ENCODE measurements around the gene EML2.
A peak's percentile ranks its signal among the peaks of the same experiment; 100 is the strongest.
"Not testable (repeated sequence)": the region's sequence is repeated elsewhere in the genome, so short reads cannot be mapped to it uniquely, and the experiment has no call there.

The EML2 gene

DNA sequence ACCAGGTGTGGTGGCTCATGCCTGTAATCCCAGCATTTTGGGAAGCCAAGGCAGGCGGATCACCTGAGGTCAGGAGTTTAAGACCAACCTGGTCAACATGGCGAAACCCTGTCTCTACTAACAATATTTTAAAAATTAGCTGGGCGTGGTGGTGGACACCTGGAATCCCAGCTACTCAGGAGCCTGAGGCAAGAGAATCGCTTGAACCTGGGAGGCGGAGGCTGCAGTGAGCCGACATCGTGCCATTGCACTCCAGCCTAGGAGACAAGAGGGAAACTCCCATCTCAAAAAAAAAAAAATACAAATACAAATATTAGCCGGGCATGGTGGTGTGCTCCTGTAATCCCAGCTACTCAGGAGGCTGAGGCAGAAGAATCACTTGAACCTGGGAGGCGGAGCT is 24.1 kb downstream of the EML2 start:
- DNase-seq: not testable (repeated sequence)

DNA sequence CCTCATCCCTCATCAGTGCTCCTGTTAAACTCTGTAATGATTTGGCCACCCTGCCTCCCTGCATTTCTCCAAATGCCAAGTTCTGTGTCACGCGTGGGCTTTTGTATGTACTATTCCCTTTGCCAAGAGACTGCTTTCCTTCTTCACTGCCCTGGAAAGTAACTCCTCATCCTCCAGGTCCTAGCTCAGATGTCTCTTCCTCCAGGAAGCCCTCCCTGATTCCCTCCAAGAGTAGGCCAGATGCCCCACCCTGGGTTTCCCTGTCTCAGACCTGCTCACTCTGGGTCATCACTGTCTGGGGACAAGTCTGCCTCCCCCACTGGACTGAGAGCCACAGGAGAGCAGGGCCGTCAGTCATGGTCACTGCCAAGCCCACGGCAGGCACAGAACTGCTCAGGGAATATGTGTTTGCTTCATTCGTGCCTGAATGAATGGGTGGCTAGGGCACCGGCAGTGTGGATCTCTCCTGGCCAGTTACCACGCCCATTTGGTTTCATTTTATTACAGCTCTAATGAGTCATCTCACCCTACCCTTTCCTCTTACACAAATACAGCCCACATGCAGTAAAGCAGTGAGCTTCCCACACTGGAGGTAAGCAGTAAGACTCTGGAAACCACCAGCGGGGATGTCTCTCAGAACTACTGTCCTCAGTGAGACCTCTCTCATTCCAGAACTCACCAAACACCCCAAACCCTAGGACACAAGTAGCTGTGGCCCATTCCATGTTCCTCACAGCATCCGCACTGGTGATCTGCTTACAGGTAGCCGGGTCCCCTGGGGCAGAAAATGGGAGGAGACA is 25.1 kb downstream of the EML2 start:
- DNase-seq: peak; percentile 90

DNA sequence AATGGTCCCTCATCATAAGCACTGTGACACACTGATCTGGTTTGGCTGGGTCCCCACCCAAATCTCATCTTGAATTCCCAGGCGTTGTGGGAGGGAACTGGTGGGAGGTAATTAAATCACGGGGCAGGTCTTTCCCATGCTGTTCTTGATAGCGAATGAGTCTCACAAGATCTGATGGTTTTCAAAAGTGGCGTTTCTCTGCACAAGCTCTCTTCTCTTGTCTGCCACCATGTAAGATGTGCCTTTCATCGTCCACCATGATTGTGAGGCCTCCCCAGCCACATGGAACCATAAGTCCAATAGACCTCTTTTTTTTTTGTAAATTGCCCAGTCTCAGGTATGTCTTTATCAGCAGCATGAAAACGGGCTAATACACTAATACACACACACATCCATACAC is 30.2 kb downstream of the EML2 start:
- no peak for DNase-seq

GRCh38 chr19:45607071-45608029 is 31.8 kb downstream of the EML2 start:
- peak; percentile 42 for DNase-seq

DNA sequence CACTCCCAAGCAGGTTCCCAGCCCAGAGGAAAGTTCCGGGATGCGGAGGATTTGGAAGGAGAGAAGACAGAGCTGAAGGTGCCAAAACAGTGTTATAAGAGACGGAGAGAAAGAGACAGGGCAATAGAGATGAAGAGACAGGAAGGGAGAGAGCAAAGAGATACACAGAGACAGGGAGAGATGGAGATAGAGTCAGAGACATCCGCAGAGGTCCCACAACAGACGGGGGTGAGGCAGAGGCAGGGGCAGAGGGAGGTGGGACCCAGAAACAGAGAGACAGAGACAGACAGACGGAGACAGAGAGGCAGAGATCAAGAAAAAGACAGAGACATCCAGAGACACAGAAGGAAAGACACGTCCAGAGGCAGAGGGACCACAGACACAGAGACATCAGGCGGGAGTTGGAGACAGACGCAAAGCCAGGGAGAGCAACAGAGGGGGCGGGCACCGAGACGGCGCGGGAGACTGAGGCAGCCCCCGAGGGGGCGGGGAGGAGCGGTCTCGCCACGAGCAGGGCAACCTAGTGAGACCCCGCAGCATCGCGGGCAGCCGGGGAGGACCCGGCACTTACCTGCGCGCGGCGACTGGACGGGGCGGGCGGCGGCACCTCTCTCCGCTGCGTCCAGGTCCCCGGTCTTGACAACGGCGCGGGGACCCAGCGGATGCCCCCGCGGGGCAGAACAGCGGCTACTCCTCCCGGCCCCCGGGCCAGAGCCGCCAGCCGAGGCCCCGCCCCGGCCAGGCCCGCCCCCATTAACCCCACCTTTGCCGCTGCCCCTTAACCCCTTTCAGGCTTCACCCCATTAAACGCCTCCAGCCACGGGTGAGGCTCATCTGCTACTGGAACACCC is 37.4 kb downstream of the EML2 start, which contains the start of gene GPR4:
Gene GPR4, minus strand, starts transcription at position 689 of the 851 bp plus-strand sequence. CDS start 10,346 bp downstream, outside the sequence.
- DNase-seq: no peak

DNA sequence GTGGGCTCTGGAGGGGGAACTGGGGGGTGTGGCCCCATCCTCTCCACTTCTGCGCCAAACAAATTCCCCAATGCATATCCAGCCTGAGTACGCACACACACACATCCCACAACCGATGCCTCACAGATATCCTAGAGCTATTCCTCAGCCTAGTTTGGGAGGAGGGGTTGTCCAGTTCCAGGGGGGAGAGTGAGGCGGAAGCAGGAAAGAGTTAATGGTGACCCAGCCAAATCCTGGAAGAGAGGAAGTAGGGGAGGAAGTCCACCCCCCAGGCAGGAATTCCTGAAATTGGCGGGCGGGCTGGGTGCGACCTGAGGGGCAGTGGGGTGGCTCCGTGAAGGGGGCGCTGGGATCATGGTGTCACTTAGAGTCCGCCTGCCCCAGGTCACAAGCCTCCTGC is 38.1 kb downstream of the EML2 start:
- no peak for DNase-seq

DNA sequence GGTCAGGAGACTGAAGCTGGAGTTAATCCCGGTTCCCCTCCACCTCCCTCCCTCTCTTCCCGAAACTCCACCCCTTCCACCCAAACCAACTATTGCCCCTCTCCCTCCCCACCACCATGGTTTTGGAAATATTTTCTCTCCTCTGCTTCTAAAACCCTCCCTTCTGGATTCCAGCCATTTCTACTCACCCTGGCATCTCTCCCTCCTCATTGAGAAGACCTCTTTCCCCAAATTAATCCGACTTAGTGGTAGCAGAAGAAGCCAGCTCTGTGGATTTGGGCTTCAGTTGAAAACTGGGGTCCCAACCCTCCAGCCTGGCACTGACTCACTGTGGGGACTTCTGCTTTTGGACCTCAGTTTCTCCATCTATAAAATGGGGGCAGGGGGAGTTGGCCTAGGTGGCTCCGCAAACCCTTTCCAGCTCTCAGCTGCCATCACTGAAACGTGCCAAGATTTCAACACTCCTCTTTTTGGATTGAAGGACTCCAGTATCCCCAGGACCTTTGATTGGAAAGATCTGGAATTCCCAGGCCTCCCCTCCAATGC is 38.8 kb downstream of the EML2 start:
- DNase-seq: no peak

DNA sequence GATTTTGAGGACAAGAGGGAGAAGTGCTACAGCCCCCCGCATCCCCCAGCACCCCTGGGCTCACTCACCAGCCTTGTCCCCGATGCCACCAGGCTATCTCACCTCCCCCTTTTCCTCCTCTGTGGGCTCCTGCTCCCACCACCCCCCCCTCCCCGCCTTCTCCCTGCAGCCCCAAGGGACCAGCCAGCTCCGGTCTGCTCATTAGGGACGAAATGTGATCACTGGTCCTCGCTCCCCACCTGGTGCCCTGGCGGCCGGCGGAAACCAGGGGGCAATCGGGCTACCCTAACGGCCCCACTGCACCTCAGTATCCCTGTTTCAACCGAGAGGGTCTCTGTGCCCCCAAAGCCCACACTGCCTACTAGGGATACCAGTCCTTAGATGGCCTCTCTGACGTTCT is 39.9 kb downstream of the EML2 start:
- DNase-seq: no peak

DNA sequence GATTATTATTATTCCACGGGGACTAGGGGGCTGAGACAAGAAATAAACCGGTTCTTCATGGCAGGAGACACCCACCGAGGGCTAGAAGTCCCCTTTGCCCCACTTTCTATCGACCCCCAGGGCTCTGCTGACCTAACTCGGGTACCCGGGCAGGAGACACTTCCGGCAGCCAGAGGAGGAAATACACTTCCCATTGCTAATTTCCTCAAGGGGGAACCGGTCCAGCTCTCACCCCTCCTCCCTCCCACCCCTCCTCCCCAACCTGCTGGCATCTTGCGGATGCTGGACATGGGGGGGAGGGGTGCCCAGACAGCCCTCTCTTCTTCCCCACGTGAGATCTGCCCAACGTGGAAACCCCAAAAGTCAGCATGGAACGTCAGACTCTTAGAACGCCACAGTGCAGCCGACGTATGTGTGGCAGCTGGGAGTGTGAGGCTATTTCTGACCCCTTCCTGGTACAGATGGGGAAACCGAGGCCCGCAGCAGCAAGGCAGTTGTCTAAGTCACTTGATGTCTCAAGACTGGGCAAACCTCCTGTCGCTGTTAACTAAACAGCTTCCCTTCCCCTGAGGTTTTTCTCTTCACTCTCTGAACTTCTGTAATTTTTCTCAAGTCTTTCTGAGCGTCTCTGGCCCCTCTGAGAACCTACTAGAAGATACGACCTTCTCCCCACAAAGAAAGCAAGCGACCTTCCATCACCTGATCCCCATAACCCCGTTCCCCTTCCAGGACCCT is 40.8 kb downstream of the EML2 start:
- DNase-seq: no peak

DNA sequence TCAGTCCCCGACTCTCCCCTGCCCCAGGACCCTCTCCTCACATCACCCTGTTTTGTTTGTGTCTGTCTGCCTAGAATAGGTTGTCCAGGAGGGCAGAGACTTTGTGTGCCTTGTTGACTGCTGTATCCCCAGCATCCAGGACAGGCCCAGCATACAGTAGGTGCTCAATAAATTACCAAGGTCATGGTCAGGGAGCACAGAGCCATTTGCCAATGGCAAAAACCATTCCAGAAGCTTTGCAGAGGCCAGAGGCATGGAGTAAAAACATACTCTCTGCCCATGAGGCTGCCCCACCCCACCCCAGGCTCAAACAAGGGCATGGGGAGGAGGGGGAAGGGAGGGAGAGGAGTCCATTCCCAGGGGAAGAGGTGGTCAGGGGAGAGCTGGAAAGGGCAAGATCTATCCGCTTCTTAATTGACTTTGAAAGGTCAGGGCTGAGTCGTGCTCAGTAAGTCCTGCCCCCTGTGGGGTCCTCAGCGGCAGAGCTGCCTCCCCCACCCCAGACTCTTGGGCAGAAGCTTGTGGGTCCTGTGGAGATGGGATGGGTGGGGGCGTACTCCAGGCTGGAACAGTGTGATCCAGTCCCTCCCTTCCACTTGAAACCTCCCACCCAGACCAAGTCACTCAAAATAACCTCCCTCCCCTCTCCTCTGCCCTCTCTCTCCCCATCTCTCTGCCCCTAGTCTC is 41.6 kb downstream of the EML2 start:
- no peak for DNase-seq

- DNase-seq: no peak
Observed at GRCh38 chr19:45595814-45596213, 43.4 kb downstream of the EML2 start.

- DNase-seq: no peak
Observed at GRCh38 chr19:45593520-45593919, 45.7 kb downstream of the EML2 start.

GRCh38 chr19:45592366-45592765 is 46.8 kb downstream of the EML2 start:
- DNase-seq: no peak

DNA sequence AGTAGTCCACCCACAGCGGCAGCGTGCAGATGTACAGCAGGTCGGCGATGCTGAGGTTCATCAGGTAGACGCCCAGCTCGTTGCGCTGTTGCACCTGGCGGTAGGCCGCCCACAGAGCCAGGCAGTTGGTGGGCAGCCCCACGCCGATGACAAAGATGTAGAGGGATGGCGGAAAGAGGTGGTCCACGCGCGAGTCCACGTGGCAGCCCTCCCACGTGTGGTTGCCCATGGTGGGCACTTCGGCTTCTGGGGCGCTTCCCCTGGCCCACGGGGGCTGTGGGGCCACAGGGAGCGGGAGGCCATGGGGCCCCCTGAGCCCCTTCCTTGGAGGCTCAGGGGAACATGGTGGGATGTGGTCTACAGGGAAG is 47.6 kb downstream of the EML2 start:
- DNase-seq: no peak

DNA sequence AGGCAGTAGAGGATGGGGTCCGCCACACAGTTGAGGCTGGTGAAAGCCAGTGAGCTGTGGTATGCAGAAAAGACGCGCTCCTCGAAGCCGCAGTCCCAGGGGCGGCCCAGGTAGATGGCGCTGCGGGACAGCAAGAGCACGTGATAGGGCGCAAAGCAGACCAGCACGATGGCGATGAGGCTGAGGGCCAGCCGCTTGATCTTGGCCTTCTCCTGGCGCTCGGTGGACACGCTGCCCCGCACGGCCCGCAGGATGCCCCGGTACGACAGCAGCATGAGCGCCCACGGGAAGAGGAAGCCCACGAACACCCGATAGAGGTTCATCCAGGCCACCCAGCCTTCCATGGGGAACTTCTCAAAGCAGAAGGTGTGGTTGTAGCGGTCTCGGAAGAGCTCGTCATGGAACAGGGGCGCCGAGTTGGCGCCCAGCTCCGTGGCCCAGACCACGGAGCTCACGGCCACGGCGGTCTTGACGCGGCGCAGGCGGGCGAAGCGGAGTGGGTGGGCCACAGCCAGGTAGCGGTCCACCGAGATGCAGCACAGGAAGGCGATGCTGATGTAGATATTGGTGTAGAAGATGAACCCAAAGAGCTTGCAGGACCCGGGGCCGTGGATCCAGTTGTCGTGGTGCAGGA is 48.1 kb downstream of the EML2 start:
- DNase-seq: peak; percentile 43

DNA sequence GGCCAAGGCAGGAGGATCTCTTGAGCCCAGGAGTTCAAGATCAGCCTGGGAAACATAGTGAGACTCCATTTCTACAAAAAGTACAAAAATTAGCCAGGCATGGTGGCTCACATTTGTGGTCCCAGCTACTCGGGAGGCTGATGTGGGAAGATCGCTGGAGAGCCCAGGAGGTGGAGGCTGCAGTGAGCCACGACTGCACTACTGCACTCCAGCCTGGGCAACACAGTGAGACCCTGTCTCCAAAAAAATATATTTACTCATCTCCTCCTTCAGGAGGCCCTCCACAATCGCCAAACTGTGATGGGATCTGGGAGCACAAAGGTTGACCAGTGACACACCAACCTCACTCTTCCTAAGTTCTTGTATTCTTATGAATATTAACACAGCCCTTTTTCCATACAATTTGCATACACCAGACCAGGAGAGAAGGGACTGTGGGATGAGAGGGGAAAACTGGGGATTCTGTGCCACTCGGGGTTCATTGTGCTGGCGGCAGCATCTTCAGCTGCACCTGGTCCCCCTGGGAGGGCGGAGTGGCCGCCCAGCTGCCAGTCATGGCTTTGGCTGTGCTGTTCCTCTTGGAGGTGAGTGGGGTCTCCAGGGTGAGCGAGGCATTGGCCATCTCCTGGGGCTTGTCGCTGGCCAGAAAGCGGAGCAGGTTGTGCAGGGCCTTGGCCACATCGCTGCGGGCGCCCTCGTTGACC is 48.7 kb downstream of the EML2 start:
- DNase-seq: no peak

DNA sequence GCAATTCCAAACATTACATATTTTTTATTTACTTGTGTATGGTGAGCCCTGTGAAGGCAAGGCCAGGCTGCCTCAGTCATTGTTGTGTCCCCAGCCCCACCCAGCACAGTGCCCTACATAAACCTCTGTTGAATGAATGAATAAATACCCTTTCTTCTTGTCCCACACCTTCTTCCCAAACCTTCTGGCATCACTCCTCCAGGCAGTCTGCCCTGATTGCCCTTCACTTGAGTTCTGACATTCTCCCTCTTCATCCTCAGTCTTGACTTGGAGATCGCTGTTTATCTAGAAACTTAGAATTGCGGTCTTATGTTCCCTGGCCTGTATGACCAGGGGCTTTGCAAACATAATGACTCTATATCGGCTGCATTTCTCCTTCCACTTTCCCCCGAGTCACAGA is 49.4 kb downstream of the EML2 start:
- DNase-seq: no peak

- DNase-seq: no peak
Observed at GRCh38 chr19:45587873-45588272, 51.3 kb downstream of the EML2 start.

GRCh38 chr19:45585158-45585577 is 54.0 kb downstream of the EML2 start:
- DNase-seq: no peak

Measured in activated CD4-positive, alpha-beta T cell treated with anti-CD3 and anti-CD28 coated beads, Interleukin-2, amount 50 U/mL, for 16 hours (primary cell).